SH-SY5Y (cell line): ENCODE measurements around the gene RECQL.

Experiments used
- GATA2 ChIP-seq: IDR thresholded peaks from 2 replicates; pipeline ENCODE4 v1.6.1; 2011; ENCODE audit warnings: mild to moderate bottlenecking, low read depth, low read length
- GATA3 ChIP-seq: IDR thresholded peaks from 2 replicates; pipeline ENCODE4 v1.6.1; 2011; ENCODE audit warnings: low read depth, mild to moderate bottlenecking, low read length, moderate library complexity

DNA sequence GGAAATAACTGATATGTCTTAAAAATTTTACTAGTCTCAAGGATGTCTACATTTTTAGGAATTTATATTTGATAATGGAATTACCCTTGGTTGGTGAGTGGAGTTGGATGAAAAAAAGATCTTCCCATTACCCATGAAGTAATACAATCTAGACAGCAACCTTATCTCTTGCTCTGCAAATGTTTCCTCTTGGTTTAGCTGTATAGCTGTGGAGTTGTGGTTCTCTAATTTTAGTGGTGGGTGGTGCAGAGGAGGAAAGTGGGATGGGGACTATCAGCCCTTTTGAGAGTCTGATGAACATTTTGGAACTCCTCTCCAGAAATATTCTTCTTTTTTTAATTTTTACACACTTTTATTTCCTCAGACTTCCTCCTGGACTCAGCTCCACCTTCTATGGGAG is 41.7 kb upstream of the RECQL start:
- TF ChIP-seq GATA2, result no peak
- TF ChIP-seq GATA3, result no peak
